ENCODE results near the gene MVB12A.

GRCh38 chr19:17405250-17406045 is 14.4 kb upstream of the MVB12A start, which contains the start of gene BST2:
- TF ChIP-seq EZH2 (IDR thresholded peaks at IDR 0.05; ENCODE audit: insufficient read depth, poor library complexity, severe bottlenecking), result no peak
- no peak for TF ChIP-seq EZH2phosphoT487 (IDR thresholded peaks at IDR 0.05; ENCODE audit: insufficient read depth, low read depth)

Measured in GM23248 (cell line).